SKM-1 treated with dmso at 0.1 percent for 144 hours (cell line): Measurements from ENCODE around the gene EPS8L3.

Experiments
- DNase-seq: peaks from one replicate; lab custom pipeline; 2025; ENCODE audit not compliant: unreplicated experiment; lab: John Stamatoyannopoulos, UW

EPS8L3 gene

DNA sequence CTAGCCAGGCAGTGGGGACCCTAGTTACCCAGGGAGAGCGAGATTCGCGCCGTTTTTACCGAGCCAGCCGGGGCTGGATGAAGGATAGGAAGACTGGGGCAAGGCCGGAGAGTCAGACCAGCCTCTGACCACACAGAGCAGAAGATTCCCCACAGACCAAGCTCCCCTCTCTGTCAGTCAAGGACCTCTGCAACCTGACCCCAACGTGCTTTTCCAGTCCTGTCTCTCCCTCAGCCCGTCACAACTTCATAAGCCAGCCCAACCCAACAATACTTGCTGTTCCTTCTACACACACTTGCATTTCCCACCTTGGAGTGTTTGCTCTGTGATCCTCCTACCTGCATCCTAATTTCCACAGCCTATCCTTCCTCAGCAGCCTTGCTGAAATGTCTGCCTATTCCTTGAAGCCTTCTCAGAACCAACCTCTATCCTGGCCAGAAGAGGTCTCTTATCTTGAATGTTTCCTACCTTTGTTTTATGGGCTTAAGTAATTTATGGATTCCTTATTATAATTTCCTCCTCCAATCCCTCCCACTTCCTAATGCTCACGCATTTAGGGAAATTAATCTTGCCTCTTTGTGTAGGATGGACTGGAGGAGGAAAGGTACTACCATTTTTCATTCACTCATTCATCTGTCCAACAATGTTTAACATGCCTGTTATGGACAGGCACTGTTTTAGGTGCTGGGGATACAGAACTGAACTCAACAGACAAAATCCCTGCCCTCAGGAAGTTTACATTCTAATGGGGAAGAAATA lies 22.9 kb downstream of the EPS8L3 start, which contains the start of gene GSTM3:
GSTM3 (minus strand) TSS at position 424 of the 759 bp plus-strand sequence. CDS start 751 bp downstream, outside the sequence.
- no peak for DNase-seq

DNA sequence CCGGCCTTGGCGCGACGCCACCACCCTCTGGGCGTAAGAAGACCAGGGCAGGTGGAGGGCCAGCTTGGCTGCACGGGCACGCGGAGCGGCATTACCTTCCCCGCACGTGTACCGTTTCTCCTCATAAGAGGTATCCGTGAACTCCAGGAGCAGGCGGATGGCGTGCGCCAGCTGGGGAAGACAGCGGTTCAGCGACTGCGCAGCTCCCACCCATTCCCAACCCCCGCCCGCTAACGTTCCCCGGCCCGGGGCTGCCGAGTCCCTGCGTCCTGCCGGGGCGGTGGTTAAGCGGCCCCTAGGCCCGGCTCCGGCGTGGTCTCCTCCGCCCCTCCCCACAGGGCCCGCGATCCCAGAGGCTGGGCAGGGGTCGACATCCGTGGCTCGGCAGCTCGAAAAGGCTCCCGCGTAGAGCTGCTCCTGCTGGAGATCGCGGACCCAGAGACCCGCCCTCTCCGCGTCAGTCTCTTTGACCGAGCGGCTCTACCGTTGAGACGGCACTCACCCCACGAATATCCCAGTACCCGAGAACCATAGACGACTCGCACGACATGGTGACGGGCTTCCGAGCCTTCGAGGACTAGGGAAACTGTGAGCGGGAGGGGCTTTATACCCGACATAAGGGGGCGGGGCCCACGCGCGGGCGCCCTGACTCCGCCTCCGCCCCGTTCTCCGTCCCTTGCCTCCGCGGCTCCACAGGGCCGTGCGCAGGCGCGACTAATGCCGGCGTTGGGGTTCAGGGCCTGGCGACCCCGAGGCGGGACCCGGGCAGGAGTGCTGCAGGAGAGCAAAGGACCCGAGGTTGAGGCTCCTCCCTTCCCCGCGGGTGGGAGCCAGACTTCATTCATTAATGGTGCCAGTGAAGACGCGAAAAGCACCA lies 23.7 kb downstream of the EPS8L3 start:
- DNase-seq = peak; percentile 86

DNA sequence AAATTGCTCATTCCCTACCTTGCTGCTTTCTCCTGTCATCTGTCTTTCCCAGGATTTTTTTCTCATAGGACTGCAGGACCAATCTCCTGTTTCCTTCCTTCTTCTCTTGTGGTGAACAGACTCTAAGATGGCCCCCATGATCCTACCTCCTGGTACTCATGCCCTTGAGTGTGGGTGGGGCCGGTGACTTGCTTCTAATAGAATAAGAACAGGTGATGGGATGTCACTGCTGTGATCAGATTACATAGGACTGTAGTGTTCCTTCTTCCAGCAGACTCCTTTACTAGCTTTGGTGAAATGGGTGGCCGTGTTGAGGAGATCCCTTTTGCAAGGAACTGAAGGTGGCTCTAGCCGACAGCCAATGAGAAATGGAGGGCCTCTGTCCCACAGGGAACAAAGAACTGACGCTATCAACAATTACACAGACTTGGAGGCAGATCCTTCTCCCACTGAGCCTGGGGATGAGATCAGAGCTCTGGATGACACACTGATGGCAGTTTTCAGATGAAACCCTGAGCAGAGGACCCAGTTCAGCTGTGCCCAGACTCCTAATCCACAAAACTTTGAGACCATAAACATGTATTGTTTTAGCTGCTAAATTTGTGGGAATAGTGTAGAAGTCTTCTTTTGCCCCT lies 30.4 kb downstream of the EPS8L3 start:
- DNase-seq = no peak

DNA sequence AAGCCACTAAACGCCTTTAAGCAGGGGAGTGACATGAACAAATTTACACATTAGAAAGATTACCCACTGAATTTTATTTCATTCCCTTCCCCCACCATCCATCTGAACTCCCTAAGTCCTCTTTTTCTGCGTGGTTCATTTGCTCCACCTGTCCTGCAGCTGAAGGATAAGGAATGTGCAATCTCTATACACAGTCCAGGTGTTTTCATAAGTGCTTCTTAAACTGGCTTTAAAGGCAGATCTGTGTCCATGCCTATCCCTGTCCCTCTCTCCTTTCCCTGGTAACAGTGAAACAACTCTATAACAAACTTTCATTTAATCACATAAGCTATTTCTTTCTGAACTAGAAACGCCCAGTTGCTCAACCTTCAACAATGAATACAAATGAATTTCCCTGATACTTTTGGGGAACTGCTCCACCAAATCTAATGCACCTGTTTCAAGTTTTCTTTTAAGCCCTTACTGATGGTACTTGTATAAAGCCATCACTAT lies 31.3 kb downstream of the EPS8L3 start:
- DNase-seq = no peak

DNA sequence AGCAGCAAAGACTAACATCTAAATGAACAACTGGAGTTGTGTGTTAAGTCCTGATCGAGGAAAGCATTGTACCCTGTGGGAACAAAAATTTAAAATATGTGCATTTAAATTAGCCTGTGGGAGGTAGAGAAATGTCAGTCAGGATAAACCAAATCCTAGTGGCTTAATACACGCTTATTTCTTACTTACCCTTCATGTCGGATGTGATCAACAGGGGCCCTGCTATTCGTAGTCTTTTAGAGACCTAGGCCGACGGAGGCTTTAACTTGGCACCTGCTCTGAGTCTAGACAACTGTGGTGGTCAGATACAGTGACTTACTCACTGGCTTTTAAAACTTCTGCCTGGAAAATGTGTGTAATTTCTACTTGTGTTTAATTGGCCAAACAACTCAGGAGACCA lies 33.1 kb downstream of the EPS8L3 start:
- no peak for DNase-seq

DNA sequence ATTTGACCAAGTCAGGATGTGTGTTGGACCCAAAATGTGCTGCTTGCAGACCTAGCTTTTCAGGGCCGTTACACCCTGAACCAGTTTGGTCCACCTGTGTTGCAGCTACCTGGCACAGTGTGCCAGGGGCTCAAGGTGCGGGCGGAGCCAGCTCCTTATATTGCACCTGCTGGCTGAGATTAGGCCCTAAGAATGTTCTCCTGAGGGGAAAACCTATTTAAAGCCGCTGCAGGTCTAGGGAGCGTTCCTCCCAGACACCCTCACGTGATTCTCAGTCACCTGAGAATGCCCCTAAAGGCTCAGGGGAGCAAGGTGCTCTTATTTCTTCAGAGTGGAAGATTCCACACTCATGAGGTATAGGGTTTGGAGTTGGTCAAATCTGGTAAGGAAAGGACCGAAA lies 34.9 kb downstream of the EPS8L3 start:
- DNase-seq = no peak

DNA sequence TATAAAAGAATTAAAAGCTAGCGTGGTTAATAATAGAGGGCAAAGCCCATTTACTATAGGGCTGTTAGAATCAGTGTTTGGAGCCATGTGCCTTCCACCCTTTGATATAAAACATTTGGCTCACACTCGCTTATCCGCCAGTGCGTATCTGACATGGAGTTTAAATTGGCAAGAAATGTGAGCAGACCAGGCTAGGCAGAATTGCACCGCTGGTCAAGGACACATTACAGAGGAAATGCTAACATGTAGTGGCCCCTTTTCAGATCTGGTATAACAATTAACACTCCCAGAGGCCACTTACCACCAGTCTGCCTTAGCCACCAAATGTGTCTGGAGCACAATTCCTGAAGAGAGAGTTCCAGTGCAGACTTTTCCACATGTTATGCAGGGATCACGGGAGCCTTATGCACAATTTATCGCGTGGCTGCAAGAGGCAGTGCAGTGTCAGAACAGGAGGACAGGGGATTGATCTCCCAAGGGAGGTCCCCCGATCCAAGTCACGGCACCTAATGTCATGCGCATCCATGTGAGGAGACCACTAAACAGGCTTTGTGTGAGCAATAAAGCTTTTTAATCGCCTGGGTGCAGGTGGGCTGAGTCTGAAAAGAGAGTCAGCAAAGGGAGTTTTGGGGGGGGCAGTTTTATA lies 36.9 kb downstream of the EPS8L3 start:
- no peak for DNase-seq

DNA sequence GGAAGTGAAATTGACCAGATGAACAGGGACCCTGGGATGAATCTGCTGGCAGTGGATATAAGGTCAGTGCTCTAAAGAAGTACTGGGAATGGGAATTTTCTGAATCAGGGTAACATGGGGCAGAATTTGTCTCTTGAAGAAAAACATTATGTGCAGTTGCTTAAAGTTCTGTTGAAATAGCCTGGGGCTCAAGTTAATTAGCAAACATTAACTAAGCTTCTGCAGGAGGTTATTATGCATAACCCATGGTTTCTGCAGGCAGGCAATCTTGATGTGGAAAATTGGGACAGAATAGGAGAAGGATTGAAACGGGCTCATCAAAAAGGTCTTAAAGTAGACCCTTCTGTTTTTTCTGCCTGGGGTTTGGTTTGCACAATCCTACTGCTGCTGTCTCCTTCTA lies 37.7 kb downstream of the EPS8L3 start:
- no peak for DNase-seq

DNA sequence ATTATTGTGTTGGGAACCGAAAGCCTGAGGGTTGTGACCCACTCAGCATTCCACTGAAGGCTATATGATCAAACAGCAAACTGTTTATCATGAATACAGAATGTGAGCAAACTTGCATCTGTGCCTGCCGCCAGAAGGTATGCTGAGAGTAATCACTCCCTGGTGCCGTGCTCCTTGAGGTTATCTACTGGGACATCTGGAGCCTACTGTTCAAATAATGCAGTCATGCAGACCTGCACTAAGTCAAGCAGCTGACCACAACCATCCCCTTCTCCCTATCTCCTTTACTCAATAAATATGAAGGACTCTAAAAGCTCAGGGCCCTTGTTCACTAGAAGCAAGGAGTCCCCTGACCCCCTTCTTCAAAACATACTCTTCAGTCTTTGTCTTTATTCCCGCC lies 38.2 kb downstream of the EPS8L3 start:
- DNase-seq = no peak

DNA sequence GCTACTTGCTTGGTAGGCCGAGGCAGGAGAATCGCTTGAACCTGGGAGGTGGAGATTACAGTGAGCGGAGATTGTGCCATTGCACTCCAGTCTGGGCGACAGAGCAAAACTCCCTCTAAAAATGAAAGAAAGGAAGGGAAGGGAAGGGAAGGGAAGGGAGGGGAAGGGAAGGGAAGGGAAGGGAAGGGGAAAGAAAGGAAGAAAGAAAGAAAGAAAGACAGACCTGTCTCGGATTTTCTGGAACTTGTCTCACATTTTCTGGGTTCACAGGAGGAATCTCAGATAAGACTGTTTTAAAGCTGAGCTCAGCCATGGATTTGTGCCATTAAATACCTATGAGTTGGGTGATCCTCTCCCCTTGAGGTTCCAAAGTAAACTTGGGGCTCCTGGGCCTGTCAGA lies 38.8 kb downstream of the EPS8L3 start:
- DNase-seq = no peak

DNA sequence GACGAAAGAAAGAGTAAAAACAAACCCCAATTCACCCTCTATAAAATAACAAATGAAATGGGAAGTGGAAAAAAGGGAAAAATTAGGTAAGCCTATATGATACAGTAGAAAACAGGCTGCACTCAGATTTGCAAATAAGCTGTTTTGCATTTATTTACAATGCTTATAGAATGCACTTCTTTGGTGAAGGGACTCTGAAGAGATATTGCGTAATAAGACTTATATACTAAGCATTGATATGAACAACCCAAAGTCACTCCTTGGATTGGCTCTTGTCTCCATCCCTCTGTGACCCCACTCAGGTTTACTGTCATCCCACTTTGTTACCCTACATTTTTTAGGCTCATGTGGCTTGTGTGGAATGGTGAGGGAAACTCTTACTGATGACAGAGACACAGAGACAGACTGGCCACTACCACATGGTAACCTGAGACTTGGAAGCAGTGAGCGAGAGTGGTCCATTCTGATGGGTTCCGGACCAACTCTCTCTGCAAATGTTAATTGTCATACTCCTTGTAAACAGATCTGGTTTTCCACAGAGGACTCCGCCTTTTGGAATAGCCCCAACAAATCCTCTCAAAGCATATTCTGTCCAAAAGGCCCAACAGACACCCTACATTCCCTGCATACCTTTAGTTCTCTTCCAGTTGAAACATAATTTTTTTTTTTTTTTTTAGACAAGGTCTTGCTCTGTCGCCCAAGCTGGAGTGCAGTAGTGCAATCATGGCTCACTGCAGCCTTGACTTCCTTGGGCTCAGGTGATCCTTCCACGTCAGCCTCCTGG lies 40.6 kb downstream of the EPS8L3 start:
- DNase-seq = no peak

DNA sequence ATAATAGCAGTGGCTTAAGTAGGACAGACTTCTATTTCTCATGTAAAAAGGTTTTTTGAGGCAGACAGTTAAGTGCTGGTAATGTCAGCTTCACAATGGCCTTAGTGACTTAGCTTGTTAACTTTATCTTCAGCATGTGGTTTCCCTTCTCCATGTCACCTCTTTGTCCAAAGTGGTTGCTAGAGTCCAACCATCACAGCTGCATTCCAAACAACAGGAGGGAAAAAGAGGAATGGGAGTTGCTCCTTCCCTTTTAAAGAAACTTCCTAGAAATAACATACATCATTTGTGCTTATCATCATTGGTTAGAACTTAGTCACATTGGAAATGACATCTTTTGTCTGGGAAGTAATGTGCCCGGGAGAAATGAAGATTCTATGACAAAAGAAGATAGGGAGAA lies 41.8 kb downstream of the EPS8L3 start:
- no peak for DNase-seq

DNA sequence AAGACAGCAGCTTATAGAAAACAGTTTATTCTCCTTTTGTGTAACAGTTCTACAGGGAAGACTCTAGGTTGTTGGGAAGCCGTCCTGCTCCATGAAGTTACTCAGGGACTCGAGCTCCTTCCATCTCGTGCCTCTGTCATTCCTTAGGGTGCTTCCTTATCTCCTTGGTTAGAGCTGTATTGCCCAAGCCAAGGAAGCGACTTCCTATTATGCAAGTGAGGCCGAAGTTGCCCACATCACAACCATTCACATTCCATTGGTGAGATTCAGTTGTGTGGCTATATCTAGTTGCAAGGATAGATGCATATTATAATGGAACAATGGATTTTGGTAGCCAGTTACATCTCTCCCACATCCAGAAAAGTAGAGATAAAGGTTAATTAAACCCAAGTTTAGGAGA lies 42.7 kb downstream of the EPS8L3 start:
- peak; percentile 5 for DNase-seq

DNA sequence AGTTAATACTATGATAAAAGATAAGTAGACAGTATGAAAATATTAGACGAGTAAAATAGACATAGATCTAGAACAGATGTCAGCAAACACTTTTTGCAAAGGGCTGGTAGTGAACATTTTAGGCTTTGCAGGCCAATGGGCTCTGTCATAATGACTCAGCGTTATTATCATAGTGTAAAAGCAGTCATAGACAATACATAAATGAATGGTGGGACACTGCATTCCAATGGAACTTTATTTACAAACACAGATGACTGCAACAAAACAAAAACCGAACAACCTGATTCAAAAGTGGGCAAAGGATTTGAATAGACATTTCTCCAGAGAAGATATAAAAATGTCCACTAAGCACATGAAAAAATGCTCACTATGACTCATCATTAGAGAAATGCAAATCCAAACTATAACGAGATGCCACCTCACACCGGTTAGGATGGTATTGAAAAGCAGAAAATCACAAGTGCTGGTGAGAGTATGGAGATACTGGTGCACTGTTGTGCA lies 44.3 kb downstream of the EPS8L3 start:
- DNase-seq = no peak

DNA sequence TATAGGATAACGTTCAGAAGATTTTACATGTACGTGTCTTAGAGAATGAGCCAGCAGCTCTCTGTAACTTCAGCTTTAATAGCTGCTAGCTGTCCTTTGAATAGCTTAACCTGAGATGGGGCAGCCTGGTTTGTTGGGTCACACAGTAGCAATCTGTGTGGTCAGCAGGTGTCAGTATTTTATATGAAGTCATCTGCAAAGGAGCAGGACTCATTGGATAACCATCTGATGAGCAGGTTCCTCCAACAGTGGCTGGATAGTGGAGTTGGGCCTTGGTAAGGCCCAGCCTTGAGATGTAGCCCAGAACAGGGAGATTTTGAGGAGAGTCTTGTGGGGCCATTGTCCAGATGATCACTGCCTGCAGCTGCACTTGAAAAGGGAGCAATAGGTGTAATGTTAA lies 45.2 kb downstream of the EPS8L3 start:
- DNase-seq = no peak

DNA sequence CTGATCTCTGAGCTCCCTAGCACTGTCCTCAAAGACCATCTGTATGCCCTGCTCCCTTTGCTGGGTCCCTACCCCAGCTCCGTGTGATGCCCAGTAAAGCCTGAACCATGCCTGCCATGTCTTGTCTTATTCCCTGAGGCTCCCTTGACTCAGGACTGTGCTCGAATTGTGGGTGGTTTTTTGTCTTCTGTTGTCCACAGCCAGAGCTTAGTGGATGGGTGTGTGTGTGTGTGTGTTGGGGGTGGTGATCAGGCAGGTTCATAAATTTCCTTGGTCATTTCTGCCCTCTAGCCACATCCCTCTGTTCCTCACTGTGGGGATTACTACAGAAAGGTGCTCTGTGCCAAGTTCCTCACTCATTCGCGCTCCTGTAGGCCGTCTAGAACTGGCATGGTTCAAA lies 46.0 kb downstream of the EPS8L3 start:
- DNase-seq = no peak

DNA sequence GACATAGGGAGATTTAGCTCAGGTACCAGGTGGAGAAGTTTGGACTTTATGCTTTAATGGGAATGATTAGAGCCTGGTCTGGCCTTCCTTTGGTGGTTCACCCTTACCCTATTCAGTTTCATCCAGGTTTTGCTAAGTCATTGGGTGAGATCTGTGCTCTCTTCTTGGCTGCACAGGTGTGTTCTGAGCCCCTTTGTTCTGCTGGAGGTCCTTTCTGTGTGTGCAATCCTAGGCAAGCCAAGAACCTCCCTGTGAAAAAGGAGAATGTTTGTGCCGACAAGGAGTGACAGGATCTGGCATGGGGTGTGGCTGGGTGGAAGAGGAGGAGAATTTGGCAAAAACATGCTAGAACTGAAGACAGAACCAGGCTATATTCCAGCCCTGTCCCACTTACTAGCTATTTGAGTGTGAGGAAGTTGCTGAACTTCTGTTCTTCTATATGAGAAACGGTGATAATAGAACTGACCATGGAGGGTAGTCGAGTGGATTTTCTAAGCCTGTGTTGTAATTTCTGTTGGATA lies 47.1 kb downstream of the EPS8L3 start:
- no peak for DNase-seq

DNA sequence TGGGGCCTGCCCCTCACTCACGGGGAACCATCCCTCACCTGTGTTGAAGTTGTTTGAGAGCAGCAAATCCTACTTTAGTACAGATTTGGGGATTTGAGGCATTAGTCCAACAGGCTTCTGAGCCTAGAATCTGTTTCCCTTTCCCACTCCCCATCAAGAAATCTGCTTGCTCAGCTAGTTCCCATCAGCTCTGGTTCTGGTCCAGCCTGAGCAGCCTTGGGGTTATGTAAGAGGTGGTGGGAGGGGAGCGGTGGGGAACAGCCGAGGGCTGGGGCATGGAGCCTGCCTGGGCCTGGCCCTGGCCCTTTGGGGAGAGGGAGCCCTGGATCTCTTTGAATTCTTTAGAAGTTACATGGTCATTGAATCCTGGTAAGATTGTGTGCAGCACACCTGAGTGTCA lies 47.6 kb downstream of the EPS8L3 start:
- DNase-seq = no peak

DNA sequence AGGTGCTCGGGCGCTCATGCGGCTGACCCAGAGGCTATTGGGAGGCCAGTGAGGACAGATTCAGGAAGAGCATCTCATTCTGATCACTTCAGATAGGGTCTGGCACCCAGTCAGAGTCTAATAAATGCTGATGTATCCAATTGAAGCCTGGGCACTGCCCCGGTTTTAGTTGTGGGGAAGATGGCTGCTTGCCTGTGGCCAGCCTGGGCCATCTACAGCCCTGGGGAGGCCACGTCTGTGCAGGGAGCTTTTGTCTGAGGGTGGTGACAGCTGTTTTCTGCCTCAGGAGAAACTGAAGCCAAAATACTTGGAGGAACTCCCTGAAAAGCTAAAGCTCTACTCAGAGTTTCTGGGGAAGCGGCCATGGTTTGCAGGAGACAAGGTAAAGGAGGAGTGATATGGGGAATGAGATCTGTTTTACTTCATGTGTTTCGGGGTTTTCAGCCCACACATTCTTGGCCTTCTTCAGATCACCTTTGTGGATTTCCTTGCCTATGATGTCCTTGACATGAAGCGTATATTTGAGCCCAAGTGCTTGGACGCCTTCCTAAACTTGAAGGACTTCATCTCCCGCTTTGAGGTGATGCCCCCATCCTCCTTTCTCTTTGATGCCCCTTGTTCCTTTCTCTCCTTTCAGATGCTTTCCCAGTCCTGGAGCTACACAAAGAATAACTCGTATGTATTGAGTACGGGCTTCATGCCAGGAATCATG lies 48.9 kb downstream of the EPS8L3 start:
- DNase-seq = no peak
